Lower leg skin (tissue), 3 donors: Measurements from ENCODE around the gene MRPL38.

ENCODE experiments used
- POLR2A ChIP-seq, 2 donors: fragments of 450-650 bp; IDR thresholded peaks; one replicate each; pipeline ENCODE4 v1.6.1; 2016 to 2017; ENCODE audit warnings: antibody characterized with exemption in 2 of 2, mild to moderate bottlenecking in 1 of 2, moderate library complexity in 1 of 2
- TF ChIP-seq, protein P1 (sequence below), 3 donors: fragments of 450-650 bp; IDR thresholded peaks; one replicate each; pipeline ENCODE4 v1.5.1; 2016; ENCODE audit warnings: antibody characterized with exemption in 3 of 3, mild to moderate bottlenecking in 3 of 3, moderate library complexity in 2 of 3

DNA sequence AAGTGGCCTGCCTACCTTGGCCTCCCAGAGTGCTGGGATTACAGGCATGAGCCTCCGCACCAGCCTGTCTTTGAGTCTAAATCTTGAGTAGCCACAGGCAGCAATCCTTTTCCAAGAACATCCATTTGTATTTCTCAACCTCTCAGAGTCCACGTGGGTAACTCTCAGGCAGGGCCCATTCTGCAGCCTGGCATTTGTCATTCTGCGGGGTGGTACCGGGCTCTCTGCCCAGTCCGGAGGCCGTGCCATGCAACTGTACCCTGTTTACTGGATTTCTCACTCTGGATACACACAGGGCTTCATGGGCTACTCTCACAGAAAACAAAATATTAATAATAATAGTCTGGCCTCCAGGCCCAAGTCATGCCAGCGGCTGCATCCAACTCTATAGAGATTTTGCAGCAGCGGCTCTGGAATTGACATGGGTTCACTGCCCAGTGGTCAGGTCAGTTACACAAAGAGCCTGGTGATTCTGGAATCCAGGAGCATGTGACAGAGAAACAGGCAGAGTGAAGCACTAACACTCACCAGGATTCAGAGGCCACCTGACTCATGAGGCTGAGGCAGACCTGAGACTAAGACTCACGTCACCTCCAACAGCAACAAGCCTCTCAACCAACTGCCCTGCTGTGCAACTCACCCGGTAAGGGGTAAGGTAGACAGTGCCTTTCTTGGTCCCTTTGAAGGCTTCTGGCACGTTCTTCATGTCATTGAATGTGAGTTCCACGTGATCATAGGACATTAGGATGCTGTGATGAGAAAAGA lies 53.6 kb downstream of the MRPL38 start:
- TF ChIP-seq, protein P1, sequence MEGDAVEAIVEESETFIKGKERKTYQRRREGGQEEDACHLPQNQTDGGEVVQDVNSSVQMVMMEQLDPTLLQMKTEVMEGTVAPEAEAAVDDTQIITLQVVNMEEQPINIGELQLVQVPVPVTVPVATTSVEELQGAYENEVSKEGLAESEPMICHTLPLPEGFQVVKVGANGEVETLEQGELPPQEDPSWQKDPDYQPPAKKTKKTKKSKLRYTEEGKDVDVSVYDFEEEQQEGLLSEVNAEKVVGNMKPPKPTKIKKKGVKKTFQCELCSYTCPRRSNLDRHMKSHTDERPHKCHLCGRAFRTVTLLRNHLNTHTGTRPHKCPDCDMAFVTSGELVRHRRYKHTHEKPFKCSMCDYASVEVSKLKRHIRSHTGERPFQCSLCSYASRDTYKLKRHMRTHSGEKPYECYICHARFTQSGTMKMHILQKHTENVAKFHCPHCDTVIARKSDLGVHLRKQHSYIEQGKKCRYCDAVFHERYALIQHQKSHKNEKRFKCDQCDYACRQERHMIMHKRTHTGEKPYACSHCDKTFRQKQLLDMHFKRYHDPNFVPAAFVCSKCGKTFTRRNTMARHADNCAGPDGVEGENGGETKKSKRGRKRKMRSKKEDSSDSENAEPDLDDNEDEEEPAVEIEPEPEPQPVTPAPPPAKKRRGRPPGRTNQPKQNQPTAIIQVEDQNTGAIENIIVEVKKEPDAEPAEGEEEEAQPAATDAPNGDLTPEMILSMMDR (IDR thresholded peaks at IDR 0.05): no peak
- TF ChIP-seq POLR2A (IDR thresholded peaks at IDR 0.05): no peak
